Upper lobe of left lung (tissue), 4 donors: ENCODE measurements around the gene SPSB2.

Source experiments
- EP300 ChIP-seq, 4 donors: sonication (generic); formaldehyde crosslinking; IDR thresholded peaks; one replicate each; pipeline ENCODE4 v1.5.1; 2017; ENCODE audit warnings: antibody characterized with exemption in 4 of 4, control low read depth in 2 of 4
- POLR2A ChIP-seq, 4 donors: fragments of 450-650 bp; IDR thresholded peaks; one replicate each; pipeline ENCODE4 v1.5.1; 2016 to 2017; ENCODE audit warnings: antibody characterized with exemption in 4 of 4, mild to moderate bottlenecking in 2 of 4
- POLR2AphosphoS5 ChIP-seq, 2 donors: sonication (generic); formaldehyde crosslinking; IDR thresholded peaks; one replicate each; pipeline ENCODE4 v1.5.1; 2017; ENCODE audit warnings: antibody characterized with exemption in 2 of 2
- TF ChIP-seq, protein P1 (sequence below), 6 experiments: fragments of 450-650 bp in 4 of 6; fragments of 200-600 bp in 2 of 6; sonication (generic) in 2 of 6; IDR thresholded peaks; one replicate each; pipeline ENCODE4 v1.5.1; 2016 to 2019; ENCODE audit warnings: antibody characterized with exemption in 6 of 6

- TF ChIP-seq POLR2A (IDR thresholded peaks at IDR 0.05): no peak
- no peak for TF ChIP-seq POLR2AphosphoS5 (IDR thresholded peaks at IDR 0.05)
- TF ChIP-seq, protein P1, sequence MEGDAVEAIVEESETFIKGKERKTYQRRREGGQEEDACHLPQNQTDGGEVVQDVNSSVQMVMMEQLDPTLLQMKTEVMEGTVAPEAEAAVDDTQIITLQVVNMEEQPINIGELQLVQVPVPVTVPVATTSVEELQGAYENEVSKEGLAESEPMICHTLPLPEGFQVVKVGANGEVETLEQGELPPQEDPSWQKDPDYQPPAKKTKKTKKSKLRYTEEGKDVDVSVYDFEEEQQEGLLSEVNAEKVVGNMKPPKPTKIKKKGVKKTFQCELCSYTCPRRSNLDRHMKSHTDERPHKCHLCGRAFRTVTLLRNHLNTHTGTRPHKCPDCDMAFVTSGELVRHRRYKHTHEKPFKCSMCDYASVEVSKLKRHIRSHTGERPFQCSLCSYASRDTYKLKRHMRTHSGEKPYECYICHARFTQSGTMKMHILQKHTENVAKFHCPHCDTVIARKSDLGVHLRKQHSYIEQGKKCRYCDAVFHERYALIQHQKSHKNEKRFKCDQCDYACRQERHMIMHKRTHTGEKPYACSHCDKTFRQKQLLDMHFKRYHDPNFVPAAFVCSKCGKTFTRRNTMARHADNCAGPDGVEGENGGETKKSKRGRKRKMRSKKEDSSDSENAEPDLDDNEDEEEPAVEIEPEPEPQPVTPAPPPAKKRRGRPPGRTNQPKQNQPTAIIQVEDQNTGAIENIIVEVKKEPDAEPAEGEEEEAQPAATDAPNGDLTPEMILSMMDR (IDR thresholded peaks at IDR 0.05): no peak
- TF ChIP-seq EP300 (IDR thresholded peaks at IDR 0.05): no peak
Observed at GRCh38 chr12:6888360-6888759, 15.3 kb upstream of the SPSB2 start.
